22Rv1 (cell line): Measurements from ENCODE around the gene CD79B.

ENCODE experiments used
- CTCF ChIP-seq: fragments of 450-650 bp; IDR thresholded peaks from 2 replicates; pipeline ENCODE4 v1.5.1; 2017; ENCODE audit warnings: mild to moderate bottlenecking
- ZFX ChIP-seq: fragments of 450-650 bp; IDR thresholded peaks from 2 replicates; pipeline ENCODE4 v1.6.1; 2017; ENCODE audit warnings: antibody characterized with exemption, borderline replicate concordance

GRCh38 chr17:63934183-63935112 lies 2.3 kb upstream of the CD79B start:
- TF ChIP-seq CTCF = no peak
- TF ChIP-seq ZFX = no peak
